Stimulated activated CD4-positive, alpha-beta T cell treated with anti-CD3 and anti-CD28 coated beads, Interleukin-2, amount 100 ng/mL, for 48 hours (primary cell): ENCODE data around the gene RASSF1.
"Not testable (repeated sequence)": the region's sequence is repeated elsewhere in the genome, so short reads cannot be mapped to it uniquely, and the experiment has no call there.

Experiments used
- DNase-seq, 2 donors: peaks; one replicate each; pipeline ENCODE4 v3.0.0-alpha.2; 2020

The RASSF1 gene

GRCh38 chr3:50322386-50323091 lies 18.1 kb downstream of the RASSF1 start, which contains the start of gene HYAL2:
Gene HYAL2 (minus strand): TSS chr3:50322745. CDS start chr3:50320489, 2,256 bp downstream.
- no peak for DNase-seq

DNA sequence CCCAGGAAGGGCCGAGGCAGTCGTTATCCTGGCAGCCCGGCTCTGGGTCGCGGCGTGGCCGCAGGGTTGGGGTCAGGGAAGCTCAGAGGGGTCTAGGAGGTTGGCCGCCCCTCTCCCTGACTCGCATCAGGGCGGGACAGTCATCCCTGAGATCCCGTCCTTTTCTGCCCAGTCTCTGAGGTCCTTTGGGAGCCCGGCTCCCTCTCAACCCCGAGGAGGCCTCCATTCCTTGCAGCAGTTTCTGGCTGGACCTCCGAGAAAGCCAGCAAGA lies 18.6 kb downstream of the RASSF1 start:
- DNase-seq, result no peak

DNA sequence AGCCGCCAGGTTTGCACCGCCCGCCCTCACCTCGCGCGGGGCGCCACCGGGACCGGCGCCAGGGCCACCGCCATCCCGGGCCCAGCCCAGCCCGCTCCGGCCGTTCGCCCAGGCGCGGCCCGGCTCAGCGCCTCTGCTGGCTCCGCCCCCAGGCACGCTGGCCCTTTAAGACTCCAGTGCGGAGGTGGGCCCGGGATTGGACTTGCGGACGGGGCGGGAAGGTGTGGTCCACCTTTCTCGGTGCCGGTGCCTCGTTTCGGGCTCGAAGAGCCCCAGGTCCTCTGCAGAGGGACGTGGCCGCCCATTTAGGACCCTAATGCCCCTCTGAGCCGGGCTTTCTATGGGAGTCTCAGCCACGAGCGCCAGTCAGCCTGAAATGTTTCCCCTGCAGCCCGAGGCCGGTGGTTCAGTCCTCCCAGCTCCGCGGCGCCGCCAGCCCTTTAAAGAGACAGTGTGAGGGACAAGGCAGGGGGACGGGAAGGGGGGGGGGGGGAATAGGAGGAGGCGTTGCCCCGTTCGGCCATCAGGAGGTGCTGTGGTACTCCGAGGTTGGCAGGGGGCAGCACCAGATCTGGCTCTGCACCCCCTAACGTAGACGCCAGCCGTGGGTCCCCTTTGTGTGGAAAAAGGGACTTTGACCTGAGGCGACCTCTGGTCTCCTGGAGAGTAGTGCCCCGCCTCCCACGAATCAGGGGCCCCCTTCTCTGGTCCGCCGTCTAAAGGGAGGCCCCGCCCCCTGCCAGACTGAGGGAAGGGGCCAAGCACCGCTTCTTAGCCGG lies 19.1 kb downstream of the RASSF1 start:
- peak; percentile 75 to 76 for DNase-seq

- peak; percentile 52 to 58 for DNase-seq
Measured at GRCh38 chr3:50320853-50321335, 19.7 kb downstream of the RASSF1 start.

DNA sequence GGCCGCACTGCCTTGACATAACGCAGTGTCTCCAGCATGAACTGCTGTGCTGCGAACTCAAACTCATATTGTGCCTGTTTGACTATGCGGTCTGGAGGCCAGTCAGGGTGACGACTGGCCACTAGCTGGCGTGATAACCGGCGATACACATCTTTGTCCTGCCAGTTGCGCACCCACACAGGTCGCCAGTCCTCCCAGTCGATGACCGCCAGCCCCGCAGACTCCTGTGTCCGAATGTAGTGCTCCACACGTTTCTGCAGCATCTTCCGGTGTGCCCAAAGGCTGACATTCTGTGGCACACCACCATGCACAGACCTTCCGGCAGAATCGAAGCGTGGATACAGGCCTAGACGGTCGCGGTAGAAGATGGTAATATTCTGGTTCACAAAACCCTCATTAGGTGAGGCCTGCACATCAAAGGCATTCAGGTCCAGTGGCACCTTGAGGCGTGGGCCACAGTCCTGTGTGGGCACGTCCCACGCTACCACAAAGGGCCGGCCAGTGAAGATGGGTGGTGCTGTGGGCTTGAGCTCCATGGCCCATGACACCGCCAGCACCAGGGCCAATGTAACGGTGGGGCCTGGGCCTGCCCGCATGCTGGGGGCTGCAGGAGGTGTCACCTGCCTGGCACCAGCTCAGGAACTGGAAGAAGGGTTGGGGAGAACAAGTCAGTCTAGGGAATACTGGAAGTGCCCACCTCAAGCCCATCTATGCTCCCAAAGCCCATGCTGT lies 20.6 kb downstream of the RASSF1 start:
- DNase-seq, result no peak

DNA sequence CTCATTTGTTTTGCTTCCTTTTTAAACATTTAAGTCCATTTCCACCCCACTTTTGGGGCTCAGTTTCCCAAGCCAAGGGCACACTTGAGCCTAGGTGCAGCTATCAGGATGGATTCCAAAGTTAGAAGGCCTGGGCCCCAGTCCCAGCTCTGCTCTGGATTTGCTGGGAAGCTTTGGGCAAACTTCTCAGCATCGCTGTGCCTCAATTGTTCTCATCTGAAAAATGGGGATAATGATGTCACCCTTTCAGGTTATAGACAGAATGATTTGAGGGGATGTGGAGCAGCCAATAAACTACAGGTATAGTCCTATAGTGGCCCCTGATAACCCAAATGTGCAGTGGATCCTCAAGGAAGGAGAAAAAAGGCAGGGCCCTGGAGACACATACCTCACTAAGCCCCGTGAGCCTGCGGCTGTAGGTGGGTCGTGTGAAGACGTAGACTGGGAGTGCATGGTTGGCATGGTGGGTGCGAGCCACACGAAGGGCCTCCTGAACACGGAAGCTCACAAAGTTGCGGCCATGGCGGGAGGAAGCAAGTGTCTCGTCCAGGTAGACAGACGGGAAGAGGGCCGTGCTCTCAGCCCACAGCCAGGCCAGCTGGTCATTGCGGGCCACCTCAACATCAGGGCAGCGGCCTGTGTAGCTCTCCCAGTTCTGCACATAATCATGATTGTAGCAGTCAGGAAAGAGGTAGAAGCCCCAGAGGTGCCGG lies 21.3 kb downstream of the RASSF1 start:
- DNase-seq, result no peak

GRCh38 chr3:50318615-50319014 lies 22.0 kb downstream of the RASSF1 start:
- no peak for DNase-seq

GRCh38 chr3:50318163-50318562 lies 22.5 kb downstream of the RASSF1 start:
- DNase-seq, result no peak

GRCh38 chr3:50317300-50317699 lies 23.3 kb downstream of the RASSF1 start:
- DNase-seq, result no peak

GRCh38 chr3:50316657-50317242 lies 23.9 kb downstream of the RASSF1 start:
- DNase-seq, result no peak

- DNase-seq, result no peak
Measured at GRCh38 chr3:50314816-50315215, 25.8 kb downstream of the RASSF1 start.

DNA sequence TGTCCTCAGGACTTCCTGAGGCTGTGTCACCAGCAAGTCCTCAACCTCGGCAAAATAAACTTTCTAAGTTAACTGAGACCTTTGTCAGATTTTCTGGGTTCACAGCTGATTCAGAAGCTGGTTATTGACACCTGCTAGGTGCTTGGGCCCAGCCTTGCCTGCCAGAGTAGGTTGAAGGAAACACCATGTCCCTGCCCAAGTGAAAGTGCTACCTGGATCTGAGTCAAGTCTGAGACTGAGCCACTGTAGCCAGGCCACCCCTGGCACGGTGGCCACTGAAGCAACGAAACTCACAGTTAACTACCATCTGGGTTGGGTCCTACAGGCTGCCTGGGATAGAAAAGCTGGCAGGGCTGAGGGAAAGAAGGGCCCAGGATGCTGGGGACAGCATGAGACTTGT lies 26.3 kb downstream of the RASSF1 start:
- DNase-seq, result no peak

DNA sequence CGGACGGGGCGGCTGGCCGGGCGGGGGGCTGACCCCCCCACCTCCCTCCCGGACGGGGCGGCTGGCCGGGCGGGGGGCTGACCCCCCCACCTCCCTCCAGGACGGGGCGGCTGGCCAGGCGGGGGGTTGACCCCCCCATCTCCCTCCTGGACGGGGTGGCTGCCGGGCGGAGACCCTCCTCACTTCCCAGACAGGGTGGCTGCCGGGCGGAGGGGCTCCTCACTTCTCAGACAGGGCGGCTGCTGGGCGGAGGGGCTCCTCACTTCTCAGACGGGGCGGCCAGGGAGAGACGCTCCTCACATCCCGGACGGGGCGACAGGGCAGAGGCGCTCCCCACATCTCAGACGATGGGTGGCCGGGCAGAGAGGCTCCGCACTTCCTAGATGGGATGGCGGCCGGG lies 28.6 kb downstream of the RASSF1 start:
- DNase-seq, result not testable (repeated sequence)

DNA sequence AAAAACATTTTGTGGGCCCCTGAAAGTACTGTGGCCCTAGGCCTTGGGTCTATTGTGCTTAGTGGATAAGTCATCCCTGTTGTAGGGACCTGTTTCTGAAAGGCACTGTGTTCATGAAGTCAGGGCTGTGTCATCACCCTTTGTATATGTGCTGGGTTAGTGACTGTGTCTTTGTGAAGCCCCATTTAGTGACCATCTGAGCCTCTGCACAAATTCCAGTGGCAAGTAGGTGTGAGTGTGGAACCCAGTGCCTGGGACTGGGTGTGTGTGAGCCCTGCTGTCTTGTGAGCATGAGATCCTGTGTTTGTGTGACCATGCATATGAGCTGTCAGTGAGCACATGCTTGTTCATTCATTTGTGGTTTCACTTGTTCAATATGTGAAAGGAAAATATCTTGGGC lies 36.0 kb downstream of the RASSF1 start:
- DNase-seq, result no peak

GRCh38 chr3:50303013-50303815 lies 37.4 kb downstream of the RASSF1 start, which contains the start of gene HYAL1:
Gene HYAL1 (minus strand): TSS chr3:50303574. CDS start chr3:50302956, 618 bp downstream.
- DNase-seq, result no peak

DNA sequence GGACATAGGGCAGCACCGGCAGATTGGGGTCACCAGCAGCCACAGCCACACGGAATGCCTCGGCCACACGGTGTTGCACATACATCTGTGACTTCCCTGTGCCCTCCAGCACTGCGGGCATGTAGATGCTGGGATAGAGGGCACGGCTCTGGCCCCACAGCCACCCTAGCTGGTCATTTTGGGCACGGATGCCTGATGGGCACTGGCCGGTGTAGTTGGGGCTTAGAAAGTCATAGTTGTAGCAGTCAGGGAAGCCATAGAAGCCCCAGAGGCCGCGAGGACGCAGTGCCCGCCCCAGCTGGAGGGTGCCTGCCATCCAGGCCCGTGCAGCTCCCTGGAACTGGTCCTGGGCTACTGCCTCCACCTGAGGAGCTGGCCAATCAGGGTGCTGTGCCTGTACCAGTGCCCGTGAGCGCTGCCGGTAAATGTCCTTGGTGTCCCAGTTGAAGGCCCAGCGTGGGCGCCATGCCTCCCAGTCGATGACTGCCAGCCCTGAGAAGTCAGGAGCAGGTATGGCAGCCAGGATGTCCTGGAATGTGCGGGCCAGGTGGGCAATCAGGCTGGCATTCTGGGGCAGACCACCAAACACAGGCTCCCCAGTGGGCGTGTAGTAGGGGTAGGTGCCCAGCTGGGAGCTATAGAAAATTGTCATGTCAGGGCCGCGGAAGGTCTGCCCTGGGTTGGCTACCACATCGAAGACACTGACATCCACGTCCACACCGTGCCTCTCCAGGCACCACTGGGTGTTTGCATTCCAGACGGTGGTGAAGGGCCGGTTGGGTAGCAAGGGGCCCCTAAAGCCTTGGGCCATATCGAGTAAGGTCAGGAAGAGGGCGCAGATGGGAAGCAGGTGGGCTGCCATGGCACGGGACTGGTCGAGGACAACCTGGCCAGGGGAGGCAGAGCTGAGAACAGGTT lies 38.3 kb downstream of the RASSF1 start:
- DNase-seq, result no peak

GRCh38 chr3:50300681-50301254 lies 39.9 kb downstream of the RASSF1 start:
- no peak for DNase-seq

- DNase-seq, result no peak
Measured at GRCh38 chr3:50299929-50300680, 40.5 kb downstream of the RASSF1 start.

DNA sequence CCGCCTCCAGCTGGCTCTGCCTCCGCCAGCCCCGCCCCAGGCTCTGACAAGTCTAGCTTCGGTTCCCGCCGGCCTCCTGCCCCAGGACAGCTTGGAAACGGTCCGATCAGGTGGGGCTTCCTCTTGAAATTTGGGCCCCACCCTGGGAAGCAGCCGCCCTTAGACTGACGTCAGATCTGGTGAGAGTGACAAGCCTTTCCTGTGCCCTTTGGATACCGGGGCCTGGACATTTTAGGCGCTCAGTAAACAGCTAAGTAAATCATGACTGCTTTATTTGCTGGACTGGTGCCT lies 41.1 kb downstream of the RASSF1 start:
- no peak for DNase-seq
